Liver (tissue), 9 donors: ENCODE results near the gene ARHGEF33. TPM values are rescaled to one million over a fixed set of nuclear protein-coding genes. Genes with fewer than 3 reads are reported as not detected.

Experiments used
- DNase-seq: peaks from one replicate; pipeline ENCODE4 v3.0.0-alpha.2; 2017; ENCODE audit warnings: low spot score
- H3K27ac ChIP-seq, 2 donors: one replicate each; pipeline ENCODE4 v1.7.0; 2013; ENCODE audit warnings: inconsistent platforms in 2 of 2, low read length in 2 of 2, control low read depth in 1 of 2, low read depth in 1 of 2, mild to moderate bottlenecking in 1 of 2
- H3K27me3 ChIP-seq, 4 donors: one replicate each; pipeline versions ENCODE4 v1.6.1 to v1.7.0; 2013; ENCODE audit warnings: low read length in 3 of 4, inconsistent platforms in 1 of 4, mild to moderate bottlenecking in 1 of 4, moderate library complexity in 1 of 4; ENCODE audit not compliant: control insufficient read depth in 4 of 4, insufficient read depth in 4 of 4
- H3K36me3 ChIP-seq, 4 donors: one replicate each; pipeline versions ENCODE4 v1.6.1 to v1.7.0; 2013; ENCODE audit warnings: low read length in 3 of 4, mild to moderate bottlenecking in 3 of 4, low read depth in 1 of 4, moderate library complexity in 1 of 4; ENCODE audit not compliant: control insufficient read depth in 4 of 4, insufficient read depth in 3 of 4
- H3K4me1 ChIP-seq, 4 donors: one replicate each; pipeline versions ENCODE4 v1.6.1 to v1.7.0; 2013; ENCODE audit warnings: low read length in 3 of 4, mild to moderate bottlenecking in 3 of 4, moderate library complexity in 1 of 4; ENCODE audit not compliant: control insufficient read depth in 4 of 4, insufficient read depth in 4 of 4
- H3K4me3 ChIP-seq, 3 donors: one replicate each; pipeline versions ENCODE4 v1.6.1 to v1.7.0; 2013; ENCODE audit warnings: low read length in 3 of 3, control low read depth in 1 of 3, low read depth in 1 of 3, mild to moderate bottlenecking in 1 of 3
- H3K9ac ChIP-seq, 2 donors: one replicate each; pipeline ENCODE4 v1.7.0; 2013; ENCODE audit warnings: low read length in 2 of 2, mild to moderate bottlenecking in 2 of 2, moderate library complexity in 2 of 2, control low read depth in 1 of 2, low read depth in 1 of 2
- H3K9me3 ChIP-seq, 4 donors: one replicate each; pipeline versions ENCODE4 v1.6.1 to v1.7.0; 2013; ENCODE audit warnings: low read length in 3 of 4; ENCODE audit not compliant: control insufficient read depth in 4 of 4
- ATF3 ChIP-seq: IDR thresholded peaks from 2 replicates; pipeline ENCODE4 v1.6.1; 2016; ENCODE audit warnings: antibody characterized with exemption
- EGR1 ChIP-seq, 2 donors: IDR thresholded peaks; 2 replicates each; pipeline ENCODE4 v1.6.1; 2016 to 2018; ENCODE audit warnings: antibody characterized with exemption in 2 of 2, low read depth in 2 of 2
- FOXA1 ChIP-seq: IDR thresholded peaks from 2 replicates; pipeline ENCODE4 v1.6.1; 2016; ENCODE audit warnings: antibody characterized with exemption
- FOXA2 ChIP-seq: IDR thresholded peaks from 2 replicates; pipeline ENCODE4 v1.6.1; 2016; ENCODE audit warnings: antibody characterized with exemption
- GABPA ChIP-seq, 2 donors: IDR thresholded peaks in 1 of 2; conservative IDR thresholded peaks in 1 of 2; 2 replicates each; pipeline ENCODE4 v1.6.1; 2016; ENCODE audit warnings: antibody characterized with exemption in 2 of 2, mild to moderate bottlenecking in 1 of 2, moderate library complexity in 1 of 2
- HNF4A ChIP-seq, 2 donors: conservative IDR thresholded peaks; 2 replicates each; pipeline ENCODE4 v1.6.1; 2016; ENCODE audit warnings: antibody characterized with exemption in 2 of 2, mild to moderate bottlenecking in 2 of 2
- HNF4G ChIP-seq: IDR thresholded peaks from 2 replicates; pipeline ENCODE4 v1.6.1; 2016; ENCODE audit warnings: antibody characterized with exemption
- JUND ChIP-seq, 2 donors: IDR thresholded peaks; 2 replicates each; pipeline ENCODE4 v1.6.1; 2016; ENCODE audit warnings: antibody characterized with exemption in 2 of 2
- MAX ChIP-seq: IDR thresholded peaks from 2 replicates; pipeline ENCODE4 v1.6.1; 2016; ENCODE audit warnings: antibody characterized with exemption
- NR2F2 ChIP-seq: IDR thresholded peaks from 2 replicates; pipeline ENCODE4 v1.6.1; 2016; ENCODE audit warnings: antibody characterized with exemption
- RAD21 ChIP-seq, 2 donors: IDR thresholded peaks; 2 replicates each; pipeline ENCODE4 v1.6.1; 2016; ENCODE audit warnings: antibody characterized with exemption in 2 of 2, mild to moderate bottlenecking in 2 of 2
- RXRA ChIP-seq, 2 donors: IDR thresholded peaks; 2 replicates each; pipeline ENCODE4 v1.6.1; 2017 to 2018; ENCODE audit warnings: antibody characterized with exemption in 2 of 2, mild to moderate bottlenecking in 1 of 2
- SP1 ChIP-seq: IDR thresholded peaks from 2 replicates; pipeline ENCODE4 v1.6.1; 2018; ENCODE audit warnings: antibody characterized with exemption, mild to moderate bottlenecking
- TAF1 ChIP-seq: conservative IDR thresholded peaks from 2 replicates; pipeline ENCODE4 v1.6.1; 2016; ENCODE audit warnings: antibody characterized with exemption, mild to moderate bottlenecking
- YY1 ChIP-seq: IDR thresholded peaks from 2 replicates; pipeline ENCODE4 v1.6.1; 2016; ENCODE audit warnings: antibody characterized with exemption, mild to moderate bottlenecking
- WGBS: extraction: QIAGEN DNeasy Blood & Tissue Kit; methylation state at CpG from one replicate; pipeline ENCODE4 v1.1.7; 2013; 5-methylcytosine and 5-hydroxymethylcytosine counted together
- polyA plus RNA-seq, 2 donors: library from polyadenylated mRNA; stranded (reverse) in 1 of 2; unstranded in 1 of 2; fragments of 200-250 nt in 1 of 2; fragments of >200 nt in 1 of 2; fragmentation: Nextera tagmentation in 1 of 2; extraction: Ambion mirVana in 1 of 2; gene quantifications; one replicate each; pipeline versions ENCODE4 v1.2.1 to v1.2.3, GENCODE V29; 2013 to 2015
- total RNA-seq, 2 donors: library from RNA; depleted of rRNA; stranded (reverse); fragments of >200 nt; gene quantifications; one replicate each; pipeline ENCODE4 v1.2.3, GENCODE V29; 2014
- TF ChIP-seq, protein P1 (sequence below): IDR thresholded peaks from 2 replicates; pipeline ENCODE4 v1.6.1; 2016; ENCODE audit warnings: antibody characterized with exemption, mild to moderate bottlenecking
- TF ChIP-seq, protein P2 (sequence below): fragments of 150-350 bp; IDR thresholded peaks from 2 replicates; pipeline ENCODE4 v1.5.1; 2017; ENCODE audit warnings: improper control_type of control experiment, low read depth, low read length; ENCODE audit not compliant: missing input control
- TF ChIP-seq, protein P3 (sequence below): IDR thresholded peaks from 2 replicates; pipeline ENCODE4 v1.6.1; 2016; ENCODE audit warnings: antibody characterized with exemption
- donor health status: healthy.
- donor health status: healthy.
- donor health status: healthy.
- donor health status: healthy.
- donor health status: healthy.

ARHGEF33 gene
- total and polyA plus RNA-seq, 4 donors: 0.05 to 0.33 (median 0.08) TPM; not detected in 1

- H3K27ac ChIP-seq: no peak overlapping the region
- 83% methylated on average over 3 of the region's 3 CpGs for WGBS
- no peaks in the 10 kb centered on the region for H3K9me3 ChIP-seq
- no peaks in the 10 kb centered on the region for H3K36me3 ChIP-seq
- no peaks in the 10 kb centered on the region for H3K4me1 ChIP-seq
- no peak overlapping the region for H3K4me3 ChIP-seq
- H3K9ac ChIP-seq: no peak overlapping the region
- TF ChIP-seq SP1 (no peak), YY1 (no peak), EGR1 (IDR thresholded peaks at IDR 0.05; ENCODE audit: low read depth in 2 of 2) (no peak), HNF4A (conservative IDR thresholded peaks at IDR 0.05) (no peak), FOXA2 (no peak), RAD21 (IDR thresholded peaks at IDR 0.05) (no peak), JUND (IDR thresholded peaks at IDR 0.05) (no peak), NR2F2 (no peak), FOXA1 (no peak), GABPA (IDR thresholded peaks at IDR 0.05 in 1 of 2, conservative IDR thresholded peaks at IDR 0.05 in 1 of 2) (no peak), HNF4G (no peak), ATF3 (no peak), RXRA (IDR thresholded peaks at IDR 0.05) (no peak), MAX (no peak), TAF1 (no peak)
- TF ChIP-seq, protein P1, sequence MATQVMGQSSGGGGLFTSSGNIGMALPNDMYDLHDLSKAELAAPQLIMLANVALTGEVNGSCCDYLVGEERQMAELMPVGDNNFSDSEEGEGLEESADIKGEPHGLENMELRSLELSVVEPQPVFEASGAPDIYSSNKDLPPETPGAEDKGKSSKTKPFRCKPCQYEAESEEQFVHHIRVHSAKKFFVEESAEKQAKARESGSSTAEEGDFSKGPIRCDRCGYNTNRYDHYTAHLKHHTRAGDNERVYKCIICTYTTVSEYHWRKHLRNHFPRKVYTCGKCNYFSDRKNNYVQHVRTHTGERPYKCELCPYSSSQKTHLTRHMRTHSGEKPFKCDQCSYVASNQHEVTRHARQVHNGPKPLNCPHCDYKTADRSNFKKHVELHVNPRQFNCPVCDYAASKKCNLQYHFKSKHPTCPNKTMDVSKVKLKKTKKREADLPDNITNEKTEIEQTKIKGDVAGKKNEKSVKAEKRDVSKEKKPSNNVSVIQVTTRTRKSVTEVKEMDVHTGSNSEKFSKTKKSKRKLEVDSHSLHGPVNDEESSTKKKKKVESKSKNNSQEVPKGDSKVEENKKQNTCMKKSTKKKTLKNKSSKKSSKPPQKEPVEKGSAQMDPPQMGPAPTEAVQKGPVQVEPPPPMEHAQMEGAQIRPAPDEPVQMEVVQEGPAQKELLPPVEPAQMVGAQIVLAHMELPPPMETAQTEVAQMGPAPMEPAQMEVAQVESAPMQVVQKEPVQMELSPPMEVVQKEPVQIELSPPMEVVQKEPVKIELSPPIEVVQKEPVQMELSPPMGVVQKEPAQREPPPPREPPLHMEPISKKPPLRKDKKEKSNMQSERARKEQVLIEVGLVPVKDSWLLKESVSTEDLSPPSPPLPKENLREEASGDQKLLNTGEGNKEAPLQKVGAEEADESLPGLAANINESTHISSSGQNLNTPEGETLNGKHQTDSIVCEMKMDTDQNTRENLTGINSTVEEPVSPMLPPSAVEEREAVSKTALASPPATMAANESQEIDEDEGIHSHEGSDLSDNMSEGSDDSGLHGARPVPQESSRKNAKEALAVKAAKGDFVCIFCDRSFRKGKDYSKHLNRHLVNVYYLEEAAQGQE: no peak
- TF ChIP-seq, protein P2, sequence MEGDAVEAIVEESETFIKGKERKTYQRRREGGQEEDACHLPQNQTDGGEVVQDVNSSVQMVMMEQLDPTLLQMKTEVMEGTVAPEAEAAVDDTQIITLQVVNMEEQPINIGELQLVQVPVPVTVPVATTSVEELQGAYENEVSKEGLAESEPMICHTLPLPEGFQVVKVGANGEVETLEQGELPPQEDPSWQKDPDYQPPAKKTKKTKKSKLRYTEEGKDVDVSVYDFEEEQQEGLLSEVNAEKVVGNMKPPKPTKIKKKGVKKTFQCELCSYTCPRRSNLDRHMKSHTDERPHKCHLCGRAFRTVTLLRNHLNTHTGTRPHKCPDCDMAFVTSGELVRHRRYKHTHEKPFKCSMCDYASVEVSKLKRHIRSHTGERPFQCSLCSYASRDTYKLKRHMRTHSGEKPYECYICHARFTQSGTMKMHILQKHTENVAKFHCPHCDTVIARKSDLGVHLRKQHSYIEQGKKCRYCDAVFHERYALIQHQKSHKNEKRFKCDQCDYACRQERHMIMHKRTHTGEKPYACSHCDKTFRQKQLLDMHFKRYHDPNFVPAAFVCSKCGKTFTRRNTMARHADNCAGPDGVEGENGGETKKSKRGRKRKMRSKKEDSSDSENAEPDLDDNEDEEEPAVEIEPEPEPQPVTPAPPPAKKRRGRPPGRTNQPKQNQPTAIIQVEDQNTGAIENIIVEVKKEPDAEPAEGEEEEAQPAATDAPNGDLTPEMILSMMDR: no peak
- TF ChIP-seq, protein P3, sequence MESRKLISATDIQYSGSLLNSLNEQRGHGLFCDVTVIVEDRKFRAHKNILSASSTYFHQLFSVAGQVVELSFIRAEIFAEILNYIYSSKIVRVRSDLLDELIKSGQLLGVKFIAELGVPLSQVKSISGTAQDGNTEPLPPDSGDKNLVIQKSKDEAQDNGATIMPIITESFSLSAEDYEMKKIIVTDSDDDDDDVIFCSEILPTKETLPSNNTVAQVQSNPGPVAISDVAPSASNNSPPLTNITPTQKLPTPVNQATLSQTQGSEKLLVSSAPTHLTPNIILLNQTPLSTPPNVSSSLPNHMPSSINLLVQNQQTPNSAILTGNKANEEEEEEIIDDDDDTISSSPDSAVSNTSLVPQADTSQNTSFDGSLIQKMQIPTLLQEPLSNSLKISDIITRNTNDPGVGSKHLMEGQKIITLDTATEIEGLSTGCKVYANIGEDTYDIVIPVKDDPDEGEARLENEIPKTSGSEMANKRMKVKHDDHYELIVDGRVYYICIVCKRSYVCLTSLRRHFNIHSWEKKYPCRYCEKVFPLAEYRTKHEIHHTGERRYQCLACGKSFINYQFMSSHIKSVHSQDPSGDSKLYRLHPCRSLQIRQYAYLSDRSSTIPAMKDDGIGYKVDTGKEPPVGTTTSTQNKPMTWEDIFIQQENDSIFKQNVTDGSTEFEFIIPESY: no peak
- no peak for DNase-seq
- no peaks in the 10 kb centered on the region for H3K27me3 ChIP-seq
Measured at GRCh38 chr2:38937548-38937947, 47.9 kb downstream of the ARHGEF33 start.
